Activated CD8-positive, alpha-beta memory T cell treated with anti-CD3 and anti-CD28 coated beads for 1 hour (primary cell): ENCODE results near the gene SFXN5.
"Not testable (repeated sequence)": the region's sequence is repeated elsewhere in the genome, so short reads cannot be mapped to it uniquely, and the experiment has no call there.

Experiments
- DNase-seq, 2 donors: peaks; one replicate each; pipeline ENCODE4 v3.0.0-alpha.2; 2020; ENCODE audit warnings: low read depth in 1 of 2; ENCODE audit errors: extremely low read depth in 1 of 2

Gene SFXN5

DNA sequence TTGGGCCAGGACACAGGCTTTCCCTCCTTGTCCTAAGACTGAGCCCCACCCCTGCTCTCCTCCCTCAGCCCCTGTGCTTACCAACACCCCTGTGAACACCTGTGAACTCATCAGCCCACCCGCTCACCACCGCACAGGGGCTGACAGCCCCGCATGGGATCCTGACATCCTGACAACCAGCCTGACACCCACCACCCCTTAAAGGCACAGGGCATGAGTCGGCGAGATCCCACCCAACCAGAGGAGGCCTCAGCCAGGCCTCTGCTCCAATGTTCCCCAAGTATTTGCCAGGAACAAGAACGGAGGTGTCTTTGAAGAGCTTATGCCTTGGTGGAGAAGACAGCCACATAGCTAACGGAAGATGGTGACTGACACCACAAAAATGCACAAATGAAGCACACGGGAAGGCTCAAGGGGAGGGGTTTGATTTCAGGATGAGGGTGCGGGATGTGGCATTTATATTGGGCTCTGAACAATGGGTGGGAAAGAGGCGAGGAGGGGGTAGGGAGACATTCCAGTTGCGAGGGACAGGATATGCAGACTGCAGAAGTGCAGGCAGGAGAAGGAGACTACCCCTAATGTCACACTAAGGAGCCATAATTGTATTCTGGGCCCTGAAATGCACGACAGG, 30.2 kb upstream of the SFXN5 start:
- no peak for DNase-seq

DNA sequence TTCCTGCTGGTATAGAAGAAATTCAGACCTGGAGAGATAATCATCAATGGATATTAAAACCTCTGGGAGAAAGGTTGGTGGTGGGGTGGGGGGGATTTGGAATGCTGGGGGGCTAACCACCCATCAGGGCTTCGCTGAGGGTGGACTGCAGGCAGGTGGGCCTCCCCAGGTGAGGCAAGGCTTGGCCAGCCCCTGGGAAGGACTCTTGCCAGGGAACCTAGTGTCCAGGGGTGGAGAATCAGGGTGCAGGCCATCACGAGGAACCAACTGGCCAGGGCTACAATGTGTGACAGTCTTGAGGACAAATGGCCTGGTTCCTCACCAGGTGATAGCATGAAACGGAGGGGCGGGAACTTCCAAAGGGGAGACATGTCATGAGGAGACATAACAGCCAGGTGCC, 29.4 kb upstream of the SFXN5 start:
- DNase-seq = no peak

DNA sequence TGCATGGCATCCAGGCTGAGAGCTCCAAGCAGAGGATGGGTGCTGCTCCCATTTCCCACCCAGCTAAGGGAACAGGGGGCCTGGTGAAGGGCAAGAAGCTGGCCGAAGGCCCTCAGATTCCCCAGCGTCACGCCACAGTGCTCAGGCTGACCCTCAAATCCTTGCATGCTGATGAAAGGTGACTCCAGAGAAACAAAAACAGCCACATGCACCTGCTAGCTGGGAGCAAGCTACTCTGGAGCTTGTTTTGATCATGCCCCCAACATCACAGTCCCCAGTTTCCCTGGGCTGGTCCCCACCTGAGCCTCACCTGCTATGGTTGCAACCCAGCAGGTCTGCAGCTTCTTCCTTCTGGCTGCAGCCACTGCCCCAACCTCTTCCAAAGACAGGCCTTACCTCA, 28.0 kb upstream of the SFXN5 start:
- no peak for DNase-seq

DNA sequence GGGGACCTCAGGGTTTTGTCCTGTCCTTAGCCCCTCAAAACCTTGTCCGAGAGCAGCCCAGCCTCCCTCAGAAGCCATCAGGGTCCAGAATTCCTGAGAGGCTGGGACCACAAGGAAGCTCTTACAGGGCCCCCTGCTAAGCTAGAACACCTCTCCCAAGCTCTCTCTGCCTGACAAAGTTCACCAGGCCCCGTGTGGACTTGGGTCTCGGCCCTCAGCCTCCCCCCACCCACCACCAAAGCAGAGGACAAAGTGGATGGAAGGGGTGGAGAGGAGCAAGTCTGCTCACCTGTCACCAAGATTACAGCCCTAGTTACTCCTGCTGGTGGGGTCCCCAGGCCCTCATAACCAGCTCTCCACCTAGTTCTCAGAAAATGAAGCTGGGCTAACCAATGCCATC, 24.4 kb upstream of the SFXN5 start:
- DNase-seq = no peak

DNA sequence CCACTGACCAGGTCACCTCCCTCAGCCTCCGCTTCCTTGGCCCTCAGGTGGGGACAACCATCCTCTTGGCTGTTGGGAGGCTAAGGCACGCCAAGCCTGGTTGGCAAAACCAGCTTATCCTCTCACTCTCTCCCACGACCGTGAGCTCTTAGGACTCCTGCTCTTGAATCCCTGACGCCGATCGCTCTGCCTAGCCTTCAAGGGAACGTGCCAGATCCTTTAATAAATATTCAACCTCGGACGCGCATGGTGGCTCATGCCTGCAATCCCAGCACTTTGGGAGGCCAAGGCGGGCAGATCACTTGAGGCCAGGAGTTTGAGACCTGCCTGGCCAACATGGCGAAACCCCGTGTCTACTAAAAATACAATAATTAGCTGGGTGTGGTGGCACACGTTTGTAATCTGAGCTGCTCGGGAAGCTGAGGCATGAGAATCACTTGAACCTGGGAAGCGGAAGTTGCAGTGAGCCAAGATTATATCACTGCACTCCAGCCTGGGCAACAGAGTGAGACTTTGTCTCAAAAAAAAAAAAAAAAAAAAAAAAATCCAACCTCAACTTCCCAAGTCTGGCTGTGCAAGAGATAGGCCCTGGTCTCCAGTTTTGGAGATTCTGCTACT, 22.2 kb upstream of the SFXN5 start:
- not testable (repeated sequence) for DNase-seq

DNA sequence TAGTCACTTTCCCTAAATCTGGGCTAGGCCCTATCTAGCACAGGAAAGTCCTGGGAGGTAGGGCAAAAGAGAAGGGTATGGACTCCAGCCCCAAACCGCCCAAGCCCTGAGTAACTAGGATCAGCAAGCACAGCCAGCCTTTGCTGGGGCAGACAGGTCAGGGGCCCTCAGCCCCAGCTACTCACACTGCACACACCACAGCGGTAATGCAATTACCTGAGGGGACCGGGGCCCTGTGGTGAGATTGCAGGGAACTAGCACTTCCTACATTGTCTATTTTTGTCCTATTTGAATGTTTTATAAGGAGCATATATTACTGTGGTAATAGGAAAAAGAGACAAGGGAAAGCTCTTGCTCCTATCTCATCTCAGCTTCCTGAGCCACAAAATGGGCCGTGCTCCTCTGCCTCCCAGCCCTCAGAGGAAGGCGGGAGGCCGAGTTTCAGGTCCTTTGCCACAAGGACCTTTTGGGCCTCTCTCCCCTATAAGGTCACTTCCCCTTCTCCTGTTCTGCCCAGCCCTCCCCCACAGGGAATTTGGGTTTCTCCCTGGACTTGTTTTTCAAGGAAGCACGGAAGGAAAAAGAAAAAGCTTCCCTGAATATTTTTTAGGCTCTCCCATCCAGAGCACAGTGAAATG, 20.8 kb upstream of the SFXN5 start:
- no peak for DNase-seq

DNA sequence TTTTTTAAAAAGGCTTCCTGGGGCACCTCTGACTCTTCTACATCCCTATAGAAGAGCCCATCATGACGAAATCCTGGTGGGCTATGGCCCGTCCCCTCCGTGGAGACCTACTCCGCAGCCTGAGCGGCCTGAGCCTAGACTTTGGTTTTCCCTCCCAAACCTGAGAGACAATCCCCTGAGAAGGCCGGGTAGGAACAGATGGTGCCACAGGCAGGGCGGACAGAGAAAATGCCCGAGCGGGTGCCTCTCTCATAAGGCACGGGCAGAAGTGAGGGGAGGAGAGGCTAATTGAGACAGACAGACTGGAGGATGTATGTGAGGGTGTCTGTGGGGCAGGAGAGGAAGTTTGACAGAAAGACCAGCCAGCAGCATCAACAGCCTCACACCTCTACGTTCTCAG, 20.2 kb upstream of the SFXN5 start:
- DNase-seq = no peak

DNA sequence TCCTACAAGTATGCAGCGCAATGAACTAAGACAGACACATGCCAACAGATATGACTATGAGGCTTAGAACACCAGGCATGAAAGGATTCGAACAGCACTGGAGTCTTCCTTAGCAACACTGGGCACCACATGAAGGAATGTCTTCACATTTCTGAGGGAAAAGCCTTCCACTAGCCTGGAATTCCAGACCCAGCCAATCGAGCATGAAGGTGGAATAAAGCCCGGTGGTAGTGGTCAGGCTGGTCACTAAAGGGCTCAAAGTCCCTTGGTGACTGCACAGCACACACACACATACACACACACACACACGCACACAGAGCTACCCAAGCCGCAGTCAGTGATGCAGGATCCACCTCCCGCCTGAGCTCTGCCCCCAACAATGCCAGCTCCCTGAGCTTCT, 19.7 kb upstream of the SFXN5 start:
- no peak for DNase-seq

DNA sequence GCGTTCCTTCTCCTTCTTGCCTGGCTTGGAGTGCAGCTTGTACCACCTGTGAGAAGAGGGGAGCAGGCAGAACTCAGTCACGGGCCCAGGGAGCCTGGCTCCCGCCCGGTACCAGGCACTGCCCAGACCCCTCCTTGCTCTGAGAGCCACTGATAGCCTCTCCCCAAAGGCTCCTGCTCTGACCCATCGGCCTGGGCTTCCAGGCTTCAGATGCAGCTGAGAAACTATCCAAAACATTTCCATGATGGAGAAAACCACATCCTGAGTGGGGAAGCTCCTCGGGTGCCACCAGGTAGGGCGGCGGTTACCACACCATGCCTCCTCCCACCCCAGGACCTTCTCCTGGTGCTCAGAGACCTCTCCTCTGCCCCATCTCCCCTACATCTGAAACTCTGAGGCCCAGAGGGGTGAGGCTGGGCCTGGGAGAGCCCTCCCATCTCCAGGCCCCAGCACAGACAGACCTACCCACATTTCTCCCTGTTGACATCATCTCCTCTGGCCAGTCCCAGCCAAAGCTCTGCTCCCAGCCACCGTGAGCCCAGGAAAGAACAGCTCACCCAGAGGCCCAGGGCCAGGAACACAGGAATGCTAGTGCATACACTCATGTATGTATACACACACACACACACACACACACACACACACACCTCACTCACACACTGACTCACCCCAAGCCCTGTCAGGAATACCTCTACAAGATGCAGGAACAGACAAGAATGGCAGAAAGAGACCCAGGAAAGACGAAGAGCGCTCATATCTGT, 17.9 kb upstream of the SFXN5 start:
- no peak for DNase-seq

DNA sequence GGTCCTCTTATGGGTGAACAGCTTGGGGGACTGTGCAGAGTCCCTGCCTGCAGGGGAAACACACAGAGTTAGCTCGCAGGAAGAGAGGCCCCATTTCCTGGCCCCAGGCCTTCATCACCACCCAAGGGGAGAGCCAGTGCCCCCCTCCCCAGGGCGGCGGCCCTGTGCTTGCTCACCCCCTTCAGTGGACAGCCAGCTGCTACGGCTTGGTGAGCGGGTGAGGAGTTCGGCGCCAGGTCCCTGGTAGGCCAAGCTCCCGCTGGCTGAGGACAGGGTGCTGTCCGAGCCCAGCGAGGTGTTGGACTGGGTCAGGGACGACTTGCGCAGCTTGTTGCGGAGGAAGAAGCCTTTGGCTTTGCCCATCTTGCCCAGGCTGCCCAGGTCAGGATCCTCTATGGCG, 17.2 kb upstream of the SFXN5 start:
- DNase-seq = no peak

DNA sequence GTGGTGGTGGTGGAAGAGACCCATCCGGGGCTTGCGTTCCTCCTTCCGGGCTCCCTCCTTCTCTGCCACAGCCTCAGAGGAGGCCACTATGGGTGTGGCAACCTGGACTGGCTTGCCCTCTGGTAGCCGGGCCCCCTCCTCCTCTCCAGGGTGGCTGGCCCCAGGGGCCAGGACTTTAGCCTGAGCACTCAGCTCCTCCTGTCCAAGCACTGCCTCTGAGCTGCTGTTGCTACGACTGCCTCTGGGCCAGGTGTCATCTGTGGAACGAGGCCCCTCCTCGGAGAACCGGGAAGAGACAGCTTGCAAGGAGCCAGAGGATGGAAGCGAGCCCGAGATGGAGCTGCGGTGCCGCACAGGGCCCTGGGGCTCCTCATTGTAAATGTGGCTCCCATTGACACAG, 16.7 kb upstream of the SFXN5 start:
- no peak for DNase-seq

DNA sequence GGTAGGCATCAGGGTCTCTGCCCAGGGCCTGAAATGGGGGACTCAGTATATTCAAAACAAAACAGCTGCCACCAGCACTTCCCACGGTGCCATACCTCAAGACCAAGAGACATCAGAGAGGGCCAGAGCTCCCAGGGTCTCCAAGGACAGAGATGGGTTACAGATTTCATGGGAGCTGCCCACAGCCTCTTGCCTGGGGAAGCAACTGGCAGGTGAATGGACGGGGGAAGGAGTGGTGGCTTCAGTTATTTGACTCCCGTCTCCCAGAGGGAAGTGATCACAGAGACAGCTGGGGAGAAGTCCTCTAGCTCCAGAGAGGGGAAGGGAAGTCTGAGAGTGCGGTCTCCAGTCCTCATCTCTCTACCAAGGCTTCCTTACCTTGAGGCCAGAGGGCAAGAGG, 15.8 kb upstream of the SFXN5 start:
- no peak for DNase-seq

DNA sequence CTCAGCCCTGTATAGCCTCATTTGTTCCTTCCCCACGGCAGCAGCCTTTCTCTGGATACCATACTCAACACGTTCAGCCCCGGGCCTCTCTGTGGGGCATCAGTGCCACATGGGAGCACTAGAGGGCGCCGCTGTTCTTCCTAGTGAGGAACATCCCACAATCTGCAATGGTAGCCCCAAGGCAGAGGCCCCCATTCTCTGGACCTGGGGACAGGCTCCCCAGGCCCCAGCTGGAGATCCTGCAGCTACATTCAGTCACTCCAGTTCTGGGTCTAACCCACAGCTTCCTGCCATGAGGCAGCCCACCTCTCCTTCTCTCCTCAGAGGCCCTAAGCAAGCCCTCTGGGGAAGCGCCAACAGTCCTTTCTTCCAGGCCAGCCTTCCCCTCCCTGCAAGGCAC, 14.2 kb upstream of the SFXN5 start:
- DNase-seq = peak; percentile 59 to 74

DNA sequence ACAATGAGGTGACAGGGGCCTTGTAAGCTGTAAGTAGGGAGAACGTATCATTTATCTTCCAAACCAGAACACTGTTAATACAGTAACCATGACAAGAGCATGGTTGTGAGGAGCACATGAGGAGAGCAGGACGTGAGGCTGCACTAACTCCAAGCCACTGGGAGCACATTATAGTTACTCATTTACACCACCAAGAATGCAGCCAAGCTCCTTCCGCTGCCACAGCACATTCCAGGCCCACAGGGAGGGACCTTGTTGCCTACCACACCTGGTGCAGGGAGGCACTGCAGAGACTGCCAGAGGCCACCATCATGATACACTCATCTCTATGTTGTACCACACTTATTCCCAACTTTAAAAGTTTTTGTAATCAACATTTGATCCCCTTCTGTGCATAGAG, 13.5 kb upstream of the SFXN5 start:
- no peak for DNase-seq

DNA sequence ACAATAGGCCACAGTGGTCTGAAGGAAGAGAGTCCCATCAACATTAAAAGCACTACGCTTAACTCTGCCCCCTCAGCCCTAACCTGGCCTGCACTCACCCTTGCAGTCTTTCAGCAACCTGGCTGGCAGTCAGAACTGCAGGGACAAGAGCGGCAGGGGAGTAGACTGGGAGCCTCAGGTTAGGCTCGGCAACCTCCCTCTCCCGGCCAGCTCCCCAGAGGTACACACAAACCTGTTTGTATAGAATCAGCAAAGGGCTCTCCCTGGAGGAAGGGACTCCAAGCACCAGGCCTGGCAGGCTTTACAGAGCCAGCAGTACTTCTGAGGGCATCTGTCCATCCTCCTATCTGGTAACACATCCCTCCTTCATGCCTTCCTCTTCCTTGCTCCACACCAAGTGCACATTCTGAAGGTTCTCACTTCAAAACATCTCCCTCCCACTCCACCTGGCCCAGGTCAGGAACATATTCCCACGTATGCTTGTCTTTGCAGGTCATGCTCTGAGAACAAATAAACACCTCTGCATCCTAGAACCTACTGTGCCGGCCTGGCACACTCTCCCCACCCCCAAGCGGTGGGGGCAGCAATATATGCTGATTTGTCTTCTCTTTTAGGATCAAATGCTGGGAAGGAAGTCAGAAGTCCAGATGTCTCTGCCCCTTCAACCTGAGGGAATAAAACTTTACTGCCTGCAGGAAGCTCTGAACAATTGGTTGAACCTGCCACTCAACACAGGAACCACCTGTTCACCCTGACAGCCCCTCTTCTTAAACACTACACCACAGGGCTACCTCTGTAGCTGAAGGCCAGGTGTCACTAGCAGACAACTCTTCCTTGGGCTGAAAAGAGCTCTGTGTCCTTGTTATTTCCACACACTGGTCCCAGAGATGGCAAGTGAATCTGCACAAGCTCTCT, 12.6 kb upstream of the SFXN5 start:
- no peak for DNase-seq

DNA sequence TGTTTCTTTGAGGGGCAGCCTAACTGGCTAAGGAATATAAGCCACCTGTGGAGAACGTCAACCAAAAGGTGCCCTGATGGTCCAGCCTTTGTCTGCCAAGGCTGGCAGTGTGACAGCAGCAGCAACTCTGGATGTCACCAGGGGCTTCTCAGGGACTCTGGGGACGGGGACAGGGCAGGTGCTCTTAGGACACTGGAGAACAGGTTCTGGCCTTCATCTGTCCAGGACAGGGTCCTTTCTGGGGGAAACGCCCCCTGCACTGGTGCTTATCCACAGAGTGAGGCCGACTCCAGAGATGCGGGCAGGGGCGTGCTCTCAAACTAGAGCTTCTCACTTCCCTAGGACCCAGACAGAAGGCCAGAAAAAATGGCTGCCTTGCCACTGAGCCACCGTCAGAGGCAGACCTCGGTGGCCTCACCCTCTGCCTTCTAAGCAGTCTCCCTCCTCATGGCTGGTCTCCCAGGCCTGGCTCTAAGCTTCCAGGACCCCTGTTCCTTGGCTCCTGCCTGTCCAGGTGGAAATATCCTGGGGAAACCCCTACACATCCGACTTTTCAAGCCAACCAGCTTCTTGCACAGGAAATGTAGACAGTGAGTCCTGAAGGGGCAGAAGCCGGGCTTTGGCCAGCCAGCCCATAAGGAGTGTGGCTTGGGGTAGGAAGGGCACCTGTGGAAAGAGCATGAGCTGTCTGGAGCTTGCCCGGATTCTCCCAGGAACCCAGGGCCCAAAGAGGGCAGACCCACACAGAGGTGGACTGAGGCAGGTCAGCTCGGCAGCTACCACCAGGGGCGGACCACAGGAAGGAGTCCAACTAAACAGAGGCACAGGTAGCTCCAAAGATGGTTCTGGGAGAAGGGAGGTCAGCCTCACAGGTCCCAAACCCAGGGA, 11.3 kb upstream of the SFXN5 start:
- no peak for DNase-seq

DNA sequence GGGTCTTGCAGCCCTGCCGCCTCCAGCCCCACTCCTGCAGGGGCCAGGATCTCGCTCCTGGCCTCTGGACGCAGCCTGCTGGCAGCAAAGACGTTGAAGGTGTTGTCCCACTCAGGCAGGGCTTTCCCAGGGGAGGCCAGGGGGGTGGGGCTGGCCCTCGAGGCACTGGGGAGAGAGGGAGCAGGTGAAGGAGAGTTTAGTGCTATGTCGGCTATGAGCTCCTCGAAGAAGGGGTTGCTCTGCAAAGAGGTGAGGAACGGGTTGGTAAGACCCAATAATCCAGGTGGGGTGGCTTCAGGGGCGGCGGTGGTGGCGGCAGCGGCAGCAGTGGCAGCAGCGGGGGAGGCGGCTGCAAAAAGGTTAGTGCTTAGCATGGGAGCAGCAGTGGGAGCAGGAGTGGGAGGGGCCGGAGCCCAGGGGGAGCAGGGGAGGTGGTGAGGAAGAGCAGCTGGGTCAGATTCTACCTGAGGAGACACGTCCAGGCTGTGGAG, 9.7 kb upstream of the SFXN5 start:
- DNase-seq = no peak

DNA sequence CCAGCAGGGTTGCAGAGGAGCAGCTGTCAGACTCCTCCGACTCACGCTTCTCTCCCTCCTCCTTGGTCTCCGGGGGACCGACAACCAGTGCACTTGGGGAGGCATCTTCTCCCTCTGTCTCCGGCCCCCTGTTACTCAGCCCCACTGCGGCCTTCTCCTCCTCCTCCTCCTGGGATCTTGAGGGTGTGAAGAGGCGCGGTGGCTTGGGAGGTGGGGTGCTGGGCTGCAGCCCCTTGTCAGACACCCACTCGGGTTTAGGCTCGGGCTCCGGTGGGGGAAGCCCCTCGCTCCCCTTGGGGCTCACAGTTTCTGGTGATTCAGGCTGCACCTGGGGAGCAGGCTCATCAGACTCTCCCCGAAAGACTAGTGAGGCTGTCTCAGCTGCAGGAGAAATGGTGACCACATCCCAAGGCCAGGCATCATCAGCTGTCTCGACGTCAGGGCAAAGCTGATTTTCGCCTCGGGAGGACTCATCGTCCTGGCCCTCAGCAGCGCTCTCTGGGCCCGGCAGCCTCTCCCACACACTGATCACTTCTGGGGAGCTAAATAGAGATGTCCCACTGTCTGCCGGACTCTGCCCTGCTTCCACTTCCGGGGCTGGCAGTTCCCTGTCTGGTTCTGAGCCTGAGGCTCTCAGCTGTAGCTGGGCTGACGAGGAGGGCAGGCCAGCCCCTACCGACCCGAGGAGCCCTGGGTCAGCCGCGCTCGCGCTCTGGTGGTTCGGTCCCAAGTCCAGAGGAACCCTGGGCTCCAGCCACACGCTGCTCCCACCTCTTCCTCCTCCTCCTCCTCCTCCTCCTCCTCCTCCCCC, 9.0 kb upstream of the SFXN5 start:
- no peak for DNase-seq

DNA sequence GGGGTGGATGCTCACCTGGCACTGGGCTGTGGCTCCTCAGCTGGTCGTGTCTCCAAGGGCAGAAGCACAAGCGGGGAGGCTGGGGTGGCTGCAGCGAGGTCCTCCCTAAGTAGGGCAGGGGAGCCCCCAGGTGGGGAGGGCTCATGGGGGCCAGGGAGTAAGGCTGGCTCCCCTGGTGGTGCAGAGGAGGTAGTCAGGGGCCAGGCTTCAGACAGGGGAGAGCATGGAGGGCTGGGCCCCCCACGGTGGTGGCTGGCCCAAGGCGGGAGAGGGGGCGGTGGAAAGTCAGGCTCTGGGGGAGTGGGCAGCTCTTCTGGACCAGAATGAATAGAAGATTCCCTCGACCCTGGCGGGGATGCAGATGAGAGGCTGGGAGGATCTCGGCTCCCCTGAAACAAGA, 8.1 kb upstream of the SFXN5 start:
- no peak for DNase-seq
